Effector memory CD4-positive, alpha-beta T cell (primary cell): ENCODE data around the gene TSEN54.

Source experiments
- DNase-seq, 3 donors: peaks; one replicate each; pipeline ENCODE4 v3.0.0-alpha.2; 2020
- H3K27ac ChIP-seq: 2 replicates; pipeline ENCODE4 v1.7.0; 2013; ENCODE audit warnings: mild to moderate bottlenecking, low read length, moderate library complexity; ENCODE audit not compliant: insufficient read depth, poor library complexity, severe bottlenecking
- H3K27me3 ChIP-seq: replicated peaks from 2 replicates; pipeline ENCODE4 v1.7.0; 2013; ENCODE audit warnings: mild to moderate bottlenecking, low read length; ENCODE audit not compliant: insufficient read depth, control insufficient read depth, poor library complexity, severe bottlenecking
- H3K36me3 ChIP-seq: 2 replicates; pipeline ENCODE4 v1.7.0; 2013; ENCODE audit warnings: mild to moderate bottlenecking, low read length, moderate library complexity; ENCODE audit not compliant: control insufficient read depth, insufficient read depth
- H3K4me1 ChIP-seq: 2 replicates; pipeline ENCODE4 v1.7.0; 2013; ENCODE audit warnings: low read length, mild to moderate bottlenecking; ENCODE audit not compliant: control insufficient read depth, insufficient read depth, poor library complexity, severe bottlenecking
- H3K4me3 ChIP-seq: 2 replicates; pipeline ENCODE4 v1.7.0; 2013; ENCODE audit warnings: low read length, low read depth, mild to moderate bottlenecking; ENCODE audit not compliant: insufficient read depth, poor library complexity, severe bottlenecking
- H3K9me3 ChIP-seq: 2 replicates; pipeline ENCODE4 v1.7.0; 2013; ENCODE audit warnings: mild to moderate bottlenecking, low read length, moderate library complexity; ENCODE audit not compliant: control insufficient read depth

Gene TSEN54

DNA sequence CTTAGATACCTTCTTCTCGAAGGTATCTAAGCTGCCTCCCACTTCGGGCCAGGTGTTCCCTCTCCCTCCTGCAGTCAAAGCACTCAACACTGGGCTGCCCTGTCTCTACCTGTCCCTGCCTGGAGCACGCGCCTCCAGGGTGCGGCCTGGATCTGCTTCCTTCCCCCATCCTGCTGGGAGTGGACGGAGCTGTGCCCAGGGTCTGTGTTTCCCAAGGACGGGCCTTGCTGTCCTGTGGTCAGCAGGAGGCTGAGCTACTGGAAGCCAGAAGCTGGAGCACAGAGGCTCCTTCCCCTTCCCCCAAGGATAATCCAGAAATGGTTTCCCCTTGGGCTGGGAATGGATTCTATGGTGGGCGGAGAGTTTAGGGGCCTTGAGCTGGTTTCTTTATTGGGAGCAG lies 25.9 kb downstream of the TSEN54 start:
- Histone ChIP-seq H3K4me3 (no peak overlapping the region), H3K36me3 (no peaks in the 10 kb centered on the region), H3K9me3 (no peaks in the 10 kb centered on the region), H3K27ac (no peak overlapping the region), H3K4me1 (no peaks in the 10 kb centered on the region), H3K27me3 (no peaks in the 10 kb centered on the region)
- no peak for DNase-seq

DNA sequence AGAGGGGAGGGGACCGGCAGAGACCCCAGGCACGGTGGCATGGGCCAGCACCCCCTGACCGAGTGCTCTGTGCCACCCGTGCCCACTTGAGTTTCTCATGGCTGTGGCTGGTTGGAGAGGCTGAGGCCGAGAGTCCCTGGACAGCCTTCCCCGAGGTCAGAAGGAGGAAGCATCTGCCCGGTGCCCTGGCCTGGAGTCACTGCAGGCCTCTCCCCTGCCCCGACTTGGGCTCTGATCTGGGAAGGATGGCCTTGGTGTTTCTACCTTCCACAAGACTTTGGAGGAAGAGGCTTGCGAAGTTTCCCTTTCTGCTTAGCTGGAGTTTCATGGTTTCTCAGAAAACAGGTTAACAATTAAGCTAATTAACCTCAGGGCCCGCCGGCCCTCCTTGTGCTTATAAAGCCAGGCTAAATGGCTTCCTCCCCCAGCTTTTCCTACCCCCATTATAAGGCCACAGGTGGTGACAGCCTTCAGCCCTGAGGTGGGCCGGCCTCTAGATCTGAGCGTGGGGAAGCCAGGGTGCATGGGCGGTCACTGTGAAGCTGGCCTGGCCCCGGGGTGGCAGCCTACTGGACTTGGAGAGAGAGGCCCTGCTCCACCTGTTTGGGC lies 26.5 kb downstream of the TSEN54 start:
- Histone ChIP-seq H3K4me1 (no peaks in the 10 kb centered on the region), H3K27me3 (no peaks in the 10 kb centered on the region), H3K9me3 (no peaks in the 10 kb centered on the region), H3K4me3 (no peak overlapping the region), H3K36me3 (no peaks in the 10 kb centered on the region), H3K27ac (no peak overlapping the region)
- no peak for DNase-seq

GRCh38 chr17:75544250-75544649 lies 27.9 kb downstream of the TSEN54 start:
- Histone ChIP-seq H3K4me1 (no peaks in the 10 kb centered on the region), H3K4me3 (no peak overlapping the region), H3K27me3 (no peaks in the 10 kb centered on the region), H3K27ac (no peak overlapping the region), H3K9me3 (no peaks in the 10 kb centered on the region), H3K36me3 (no peaks in the 10 kb centered on the region)
- DNase-seq: no peak

- Histone ChIP-seq H3K27me3 (no peaks in the 10 kb centered on the region), H3K9me3 (no peaks in the 10 kb centered on the region), H3K36me3 (no peaks in the 10 kb centered on the region), H3K4me3 (no peak overlapping the region), H3K27ac (no peak overlapping the region), H3K4me1 (no peaks in the 10 kb centered on the region)
- no peak for DNase-seq
Observed at GRCh38 chr17:75546181-75546580, 29.9 kb downstream of the TSEN54 start.

DNA sequence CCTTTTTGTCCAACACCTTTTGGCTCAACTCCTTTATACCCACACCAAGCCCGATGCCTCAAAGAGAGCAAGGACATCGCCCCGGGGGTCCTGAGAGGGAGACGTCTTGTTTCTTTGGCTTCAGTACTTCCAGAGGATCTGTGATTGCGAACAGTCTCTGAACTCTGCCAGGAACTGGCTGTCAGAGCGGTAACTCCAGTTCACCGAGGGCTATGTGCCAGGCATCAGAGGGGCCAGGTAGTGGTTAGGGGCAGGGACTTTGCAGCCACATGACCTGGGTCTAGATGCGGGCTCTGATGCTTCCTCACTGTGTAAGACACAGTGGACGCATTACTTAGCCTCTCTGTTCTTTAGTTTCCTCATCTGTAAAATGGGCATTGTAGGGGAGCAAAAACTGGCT lies 30.8 kb downstream of the TSEN54 start:
- no peaks in the 10 kb centered on the region for H3K36me3 ChIP-seq
- no peaks in the 10 kb centered on the region for H3K27me3 ChIP-seq
- H3K9me3 ChIP-seq: no peaks in the 10 kb centered on the region

GRCh38 chr17:75548813-75549212 lies 32.5 kb downstream of the TSEN54 start:
- no peaks in the 10 kb centered on the region for H3K4me1 ChIP-seq
- H3K36me3 ChIP-seq: no peaks in the 10 kb centered on the region
- no peaks in the 10 kb centered on the region for H3K9me3 ChIP-seq
- H3K4me3 ChIP-seq: no peak overlapping the region
- H3K27ac ChIP-seq: no peak overlapping the region
- DNase-seq: no peak
- H3K27me3 ChIP-seq: no peaks in the 10 kb centered on the region

More for the DNA sequence above, 30.8 kb downstream of the TSEN54 start:
- no peak overlapping the region for H3K4me3 ChIP-seq
- H3K27ac ChIP-seq: no peak overlapping the region
- H3K4me1 ChIP-seq: no peaks in the 10 kb centered on the region
- no peak for DNase-seq

DNA sequence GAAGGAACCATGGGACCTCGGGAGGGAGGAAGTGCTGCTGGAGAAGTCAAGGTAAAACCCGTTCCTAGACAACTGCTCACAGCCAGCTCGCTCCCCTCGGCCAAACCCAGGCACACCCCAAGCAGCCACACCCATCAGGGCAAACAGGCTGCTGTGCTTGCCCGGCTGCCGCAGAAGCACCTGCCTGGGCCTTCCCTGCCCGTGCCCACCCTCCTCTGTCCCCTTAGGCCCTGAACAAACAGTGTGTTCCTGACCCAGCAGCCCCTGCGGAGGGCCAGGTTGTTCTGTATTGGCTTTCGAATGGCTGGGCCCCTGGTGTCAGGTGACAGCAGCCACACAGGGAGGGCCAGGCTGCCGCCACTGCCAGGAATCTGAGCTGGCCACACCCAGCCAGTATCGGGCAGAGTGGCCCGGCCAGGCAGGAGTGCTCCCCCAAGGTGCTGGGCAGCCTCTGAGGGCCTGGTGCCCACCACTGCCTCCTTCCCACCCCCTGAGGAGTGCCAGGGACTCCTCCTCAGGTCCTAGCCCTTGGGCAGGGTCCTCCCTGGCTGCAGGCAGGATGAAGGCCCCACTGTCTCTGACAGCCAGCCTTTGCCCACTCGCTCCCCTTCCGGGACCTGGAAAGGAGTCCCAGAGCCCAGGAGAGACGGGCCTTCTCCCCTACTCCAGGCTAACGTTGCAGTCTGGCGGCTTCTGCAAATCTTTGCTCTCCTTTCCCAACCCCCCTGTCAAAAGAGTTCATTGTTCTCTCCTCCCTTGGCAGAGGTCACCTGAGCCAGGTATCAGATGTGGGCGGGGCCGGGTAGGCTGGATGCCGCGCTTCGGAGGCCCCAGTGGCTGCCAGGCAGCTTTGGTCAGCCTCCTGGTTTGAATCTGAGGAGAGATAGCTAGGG lies 33.2 kb downstream of the TSEN54 start:
- Histone ChIP-seq H3K36me3 (no peaks in the 10 kb centered on the region), H3K27ac (no peak overlapping the region), H3K9me3 (no peaks in the 10 kb centered on the region), H3K27me3 (no peaks in the 10 kb centered on the region), H3K4me3 (no peak overlapping the region), H3K4me1 (no peaks in the 10 kb centered on the region)
- DNase-seq: no peak

- no peaks in the 10 kb centered on the region for H3K27me3 ChIP-seq
Observed at GRCh38 chr17:75550139-75550465, 33.8 kb downstream of the TSEN54 start.

GRCh38 chr17:75551266-75551665 lies 34.9 kb downstream of the TSEN54 start:
- no peaks in the 10 kb centered on the region for H3K4me1 ChIP-seq
- no peaks in the 10 kb centered on the region for H3K36me3 ChIP-seq
- DNase-seq: no peak
- H3K4me3 ChIP-seq: no peak overlapping the region
- no peaks in the 10 kb centered on the region for H3K27me3 ChIP-seq
- no peaks in the 10 kb centered on the region for H3K9me3 ChIP-seq
- H3K27ac ChIP-seq: no peak overlapping the region

More at GRCh38 chr17:75550139-75550465, 33.8 kb downstream of the TSEN54 start:
- Histone ChIP-seq H3K36me3 (no peaks in the 10 kb centered on the region), H3K27ac (no peak overlapping the region), H3K4me3 (no peak overlapping the region), H3K4me1 (no peaks in the 10 kb centered on the region), H3K9me3 (no peaks in the 10 kb centered on the region)
- no peak for DNase-seq
